NCI-H128 (cell line): Measurements from ENCODE around the gene SPPL2C.
"Not testable (repeated sequence)": the region's sequence is repeated elsewhere in the genome, so short reads cannot be mapped to it uniquely, and the experiment has no call there.

Experiments used
- DNase-seq: peaks from one replicate; lab custom pipeline; 2025; ENCODE audit not compliant: unreplicated experiment; lab: John Stamatoyannopoulos, UW

Gene SPPL2C

GRCh38 chr17:45849536-45849990 is 4.9 kb downstream of the SPPL2C start:
- DNase-seq, result no peak

- no peak for DNase-seq
These were observed 5.3 kb downstream of the SPPL2C start for GRCh38 chr17:45850011-45850410.

- no peak for DNase-seq
These were observed 5.8 kb downstream of the SPPL2C start for GRCh38 chr17:45850468-45850867.

GRCh38 chr17:45851022-45851421 is 6.3 kb downstream of the SPPL2C start:
- DNase-seq, result no peak

GRCh38 chr17:45851464-45851863 is 6.8 kb downstream of the SPPL2C start:
- no peak for DNase-seq

GRCh38 chr17:45851873-45852272 is 7.2 kb downstream of the SPPL2C start:
- no peak for DNase-seq

- peak; percentile 35 for DNase-seq
These were observed 8.0 kb downstream of the SPPL2C start for GRCh38 chr17:45852535-45853297.

- no peak for DNase-seq
These were observed 9.5 kb downstream of the SPPL2C start for GRCh38 chr17:45854209-45854608.

GRCh38 chr17:45855691-45856336 is 11.1 kb downstream of the SPPL2C start:
- DNase-seq, result no peak

- DNase-seq, result no peak
These were observed 13.5 kb downstream of the SPPL2C start for GRCh38 chr17:45857977-45858708.

- DNase-seq, result no peak
These were observed 16.5 kb downstream of the SPPL2C start for GRCh38 chr17:45861165-45861564.

GRCh38 chr17:45862127-45862526 is 17.4 kb downstream of the SPPL2C start:
- not testable (repeated sequence) for DNase-seq

GRCh38 chr17:45863857-45864654 is 19.4 kb downstream of the SPPL2C start:
- DNase-seq, result no peak

GRCh38 chr17:45867171-45867570 is 22.5 kb downstream of the SPPL2C start:
- no peak for DNase-seq

GRCh38 chr17:45867702-45868101 is 23.0 kb downstream of the SPPL2C start:
- DNase-seq, result no peak

- DNase-seq, result no peak
These were observed 23.6 kb downstream of the SPPL2C start for GRCh38 chr17:45868276-45868675.

GRCh38 chr17:45869676-45870341 is 25.1 kb downstream of the SPPL2C start:
- DNase-seq, result no peak

GRCh38 chr17:45870342-45870974 is 25.8 kb downstream of the SPPL2C start:
- no peak for DNase-seq

GRCh38 chr17:45871718-45872117 is 27.0 kb downstream of the SPPL2C start:
- DNase-seq, result no peak

GRCh38 chr17:45873728-45874127 is 29.0 kb downstream of the SPPL2C start:
- DNase-seq, result no peak
